ENCODE measurements around the gene LYAR. TPM values are rescaled to one million over a fixed set of nuclear protein-coding genes. Genes with fewer than 3 reads are reported as not detected.

LYAR gene
- polyA plus RNA-seq, 3 donors, result 12.9 to 22.6 (median 14.9) TPM

GRCh38 chr4:4289597-4289940 lies 385 bp downstream of the LYAR start:
- Histone ChIP-seq H3K36me3 (replicated peaks in 1 of 2; ENCODE audit: control insufficient read depth in 1 of 2, insufficient read depth in 2 of 2, low read length in 2 of 2) (peaks cover 12 to 34% of the 10 kb centered on the region in 2 donors), H3K27ac (ENCODE audit: low read depth in 1 of 2, low read length in 2 of 2) (peak overlapping the region; percentile 46 to 84), H2AFZ (ENCODE audit: insufficient read depth, low read depth, low read length, poor library complexity, severe bottlenecking) (peak overlapping the region; percentile 94), H3K4me2 (replicated peaks; ENCODE audit: extremely low read depth, low read length, poor library complexity, severe bottlenecking) (peak overlapping the region; percentile 88), H3K4me3 (replicated peaks in 1 of 3; ENCODE audit: low read depth in 2 of 3, low read length in 3 of 3) (peak overlapping the region; percentile 52 to 96 (median 91)), H3K79me2 (ENCODE audit: insufficient read depth, low read length) (peaks cover 78% of the 10 kb centered on the region), H3K9ac (ENCODE audit: insufficient read depth, low read length, poor library complexity, severe bottlenecking) (peak overlapping the region; percentile 81), H3K27me3 (ENCODE audit: control insufficient read depth in 2 of 2, insufficient read depth in 2 of 2, low read length in 2 of 2) (no peaks in the 10 kb centered on the region), H3K4me1 (ENCODE audit: control insufficient read depth in 1 of 2, insufficient read depth in 2 of 2, low read length in 2 of 2) (peaks cover 21 to 27% of the 10 kb centered on the region in 2 donors), H4K20me1 (ENCODE audit: insufficient read depth, low read length) (peaks cover 20% of the 10 kb centered on the region), H3K9me3 (replicated peaks in 1 of 2; ENCODE audit: control insufficient read depth in 1 of 2, insufficient read depth in 1 of 2, low read length in 2 of 2) (no peaks in the 10 kb centered on the region)
- peak overlapping the region; percentile 95 to 96 for H3K4me3 Mint-ChIP-seq
- peak in 1 of 3 donors; percentile 58 for DNase-seq
- H3K27me3 Mint-ChIP-seq (ENCODE audit: low read depth in 3 of 3), result peaks cover 0 to 2% (median 0%) of the 10 kb centered on the region in 3 donors
- H3K4me1 Mint-ChIP-seq, result peaks cover 26% of the 10 kb centered on the region
- peak overlapping the region; percentile 86 to 96 (median 90) for H3K27ac Mint-ChIP-seq
- intact Hi-C loops (cut with micrococcal nuclease), result no loop called here
- peaks cover 23 to 29% of the 10 kb centered on the region in 2 donors for H3K36me3 Mint-ChIP-seq
- no peak for TF ChIP-seq CTCF (IDR thresholded peaks at IDR 0.05)
- no peaks in the 10 kb centered on the region for H3K9me3 Mint-ChIP-seq
- WGBS (ENCODE audit: insufficient coverage), result 0% methylated on average over 10 of the region's 10 CpGs

GRCh38 chr4:4289055-4289454 lies 899 bp downstream of the LYAR start:
- Histone ChIP-seq H2AFZ (ENCODE audit: insufficient read depth, low read depth, low read length, poor library complexity, severe bottlenecking) (peak overlapping the region; percentile 94), H3K79me2 (ENCODE audit: insufficient read depth, low read length) (peaks cover 74% of the 10 kb centered on the region), H3K4me2 (replicated peaks; ENCODE audit: extremely low read depth, low read length, poor library complexity, severe bottlenecking) (peak overlapping the region; percentile 88), H3K4me3 (replicated peaks in 1 of 3; ENCODE audit: low read depth in 2 of 3, low read length in 3 of 3) (peak overlapping the region; percentile 52 to 96 (median 91)), H3K4me1 (ENCODE audit: control insufficient read depth in 1 of 2, insufficient read depth in 2 of 2, low read length in 2 of 2) (peaks cover 21 to 27% of the 10 kb centered on the region in 2 donors), H3K36me3 (replicated peaks in 1 of 2; ENCODE audit: control insufficient read depth in 1 of 2, insufficient read depth in 2 of 2, low read length in 2 of 2) (peaks cover 18 to 39% of the 10 kb centered on the region in 2 donors), H3K9me3 (replicated peaks in 1 of 2; ENCODE audit: control insufficient read depth in 1 of 2, insufficient read depth in 1 of 2, low read length in 2 of 2) (no peaks in the 10 kb centered on the region), H4K20me1 (ENCODE audit: insufficient read depth, low read length) (peaks cover 15% of the 10 kb centered on the region), H3K9ac (ENCODE audit: insufficient read depth, low read length, poor library complexity, severe bottlenecking) (peak overlapping the region; percentile 81), H3K27ac (ENCODE audit: low read depth in 1 of 2, low read length in 2 of 2) (peak overlapping the region in 1 of 2 donors; percentile 84), H3K27me3 (ENCODE audit: control insufficient read depth in 2 of 2, insufficient read depth in 2 of 2, low read length in 2 of 2) (no peaks in the 10 kb centered on the region)
- peak overlapping the region in 5 of 7 donors; percentile 54 to 96 (median 90) for H3K27ac Mint-ChIP-seq
- no peaks in the 10 kb centered on the region for H3K9me3 Mint-ChIP-seq
- peaks cover 0 to 2% (median 0%) of the 10 kb centered on the region in 3 donors for H3K27me3 Mint-ChIP-seq (ENCODE audit: low read depth in 3 of 3)
- H3K4me3 Mint-ChIP-seq, result peak overlapping the region; percentile 95 to 96
- H3K4me1 Mint-ChIP-seq, result peaks cover 26% of the 10 kb centered on the region
- intact Hi-C loops (cut with micrococcal nuclease), result no loop called here
- DNase-seq, result no peak
- no peak for TF ChIP-seq CTCF (IDR thresholded peaks at IDR 0.05)
- 51% methylated on average over 3 of the region's 3 CpGs for WGBS (ENCODE audit: insufficient coverage)
- H3K36me3 Mint-ChIP-seq, result peaks cover 28 to 33% of the 10 kb centered on the region in 2 donors

Measured in CD14-positive monocyte (primary cell).